NCI-H2196 (cell line): ENCODE measurements around the gene ANO9.
"Not testable (repeated sequence)": the region's sequence is repeated elsewhere in the genome, so short reads cannot be mapped to it uniquely, and the experiment has no call there.

Experiments used
- DNase-seq: peaks from one replicate; lab custom pipeline; 2025; ENCODE audit not compliant: unreplicated experiment; lab: John Stamatoyannopoulos, UW

ANO9 gene

GRCh38 chr11:471468-472145 lies 29.8 kb upstream of the ANO9 start:
- DNase-seq: no peak

GRCh38 chr11:469684-470560 lies 28.1 kb upstream of the ANO9 start:
- peak; percentile 78 for DNase-seq

GRCh38 chr11:469026-469683 lies 27.3 kb upstream of the ANO9 start:
- DNase-seq: not testable (repeated sequence)

GRCh38 chr11:468493-468892 lies 26.7 kb upstream of the ANO9 start:
- no peak for DNase-seq

- no peak for DNase-seq
Measured at GRCh38 chr11:468036-468435, 26.2 kb upstream of the ANO9 start.

- DNase-seq: no peak
Measured at GRCh38 chr11:465896-466530, 24.2 kb upstream of the ANO9 start.

- DNase-seq: no peak
Measured at GRCh38 chr11:464316-464715, 22.5 kb upstream of the ANO9 start.

- DNase-seq: no peak
Measured at GRCh38 chr11:462107-462890, 20.5 kb upstream of the ANO9 start.

GRCh38 chr11:461626-462025 lies 19.8 kb upstream of the ANO9 start:
- DNase-seq: no peak

- no peak for DNase-seq
Measured at GRCh38 chr11:460331-461199, 18.8 kb upstream of the ANO9 start.

- no peak for DNase-seq
Measured at GRCh38 chr11:459511-460220, 17.9 kb upstream of the ANO9 start.

- DNase-seq: no peak
Measured at GRCh38 chr11:457111-457760, 15.4 kb upstream of the ANO9 start.

- DNase-seq: no peak
Measured at GRCh38 chr11:456533-456932, 14.7 kb upstream of the ANO9 start.

GRCh38 chr11:455566-456147 lies 13.8 kb upstream of the ANO9 start:
- no peak for DNase-seq

- no peak for DNase-seq
Measured at GRCh38 chr11:454801-455565, 13.2 kb upstream of the ANO9 start.

GRCh38 chr11:454043-454442 lies 12.2 kb upstream of the ANO9 start:
- DNase-seq: no peak

- no peak for DNase-seq
Measured at GRCh38 chr11:453564-453963, 11.8 kb upstream of the ANO9 start.
